ENCODE measurements around the gene TM9SF2. TPM values are rescaled to one million over a fixed set of nuclear protein-coding genes. Genes with fewer than 3 reads are reported as not detected.

TM9SF2 gene
- total RNA-seq, 1 donor from 2014 or later: 122 TPM

GRCh38 chr13:99464441-99464949, 36.8 kb upstream of the TM9SF2 start:
- no peaks in the 10 kb centered on the region for H3K9me3 Mint-ChIP-seq (ENCODE audit: unreplicated experiment)
- H3K27me3 Mint-ChIP-seq (ENCODE audit: unreplicated experiment): peaks cover 22% of the 10 kb centered on the region
- no peak for DNase-seq (ENCODE audit: extremely low spot score, unreplicated experiment)
- H3K36me3 Mint-ChIP-seq (ENCODE audit: unreplicated experiment): no peaks in the 10 kb centered on the region
- H3K4me3 Mint-ChIP-seq (ENCODE audit: unreplicated experiment): peak overlapping the region; percentile 5
- TF ChIP-seq CTCF (IDR thresholded peaks at IDR 0.05): no peak
- H3K4me1 Mint-ChIP-seq (ENCODE audit: unreplicated experiment): peaks cover 16% of the 10 kb centered on the region
- peak overlapping the region; percentile 55 for H3K27ac Mint-ChIP-seq (ENCODE audit: unreplicated experiment)

- peaks cover 16% of the 10 kb centered on the region for H3K4me1 Mint-ChIP-seq (ENCODE audit: unreplicated experiment)
- DNase-seq (ENCODE audit: extremely low spot score, unreplicated experiment): no peak
Measured at GRCh38 chr13:99465454-99465853, 35.8 kb upstream of the TM9SF2 start.

DNA sequence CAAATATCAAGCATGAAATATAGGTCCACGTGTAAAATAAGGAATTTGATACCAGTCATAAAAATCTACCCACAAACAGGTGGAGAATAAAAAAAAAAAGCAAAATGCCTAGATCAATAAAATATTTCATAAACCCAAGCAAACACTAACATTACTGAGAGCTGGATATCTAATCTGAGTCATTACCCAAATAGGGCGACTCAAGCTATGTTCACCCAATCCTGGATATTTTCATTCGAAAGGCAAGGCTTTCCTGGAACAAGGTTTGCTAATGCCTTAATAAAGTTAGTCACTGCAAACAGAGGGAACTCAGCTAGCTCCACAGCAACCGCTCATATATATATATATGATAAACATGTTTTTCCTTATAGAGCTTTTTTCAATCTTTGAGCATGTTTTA, 33.5 kb upstream of the TM9SF2 start:
- no peak overlapping the region for H3K4me3 Mint-ChIP-seq (ENCODE audit: unreplicated experiment)
- peaks cover 18% of the 10 kb centered on the region for H3K4me1 Mint-ChIP-seq (ENCODE audit: unreplicated experiment)
- H3K27me3 Mint-ChIP-seq (ENCODE audit: unreplicated experiment): peaks cover 14% of the 10 kb centered on the region
- H3K27ac Mint-ChIP-seq (ENCODE audit: unreplicated experiment): no peak overlapping the region
- no peaks in the 10 kb centered on the region for H3K9me3 Mint-ChIP-seq (ENCODE audit: unreplicated experiment)
- H3K36me3 Mint-ChIP-seq (ENCODE audit: unreplicated experiment): no peaks in the 10 kb centered on the region
- TF ChIP-seq CTCF (IDR thresholded peaks at IDR 0.05): no peak
- no peak for DNase-seq (ENCODE audit: extremely low spot score, unreplicated experiment)

More at GRCh38 chr13:99465454-99465853, 35.8 kb upstream of the TM9SF2 start:
- no peak for TF ChIP-seq CTCF (IDR thresholded peaks at IDR 0.05)
- no peaks in the 10 kb centered on the region for H3K36me3 Mint-ChIP-seq (ENCODE audit: unreplicated experiment)
- no peak overlapping the region for H3K4me3 Mint-ChIP-seq (ENCODE audit: unreplicated experiment)
- H3K27ac Mint-ChIP-seq (ENCODE audit: unreplicated experiment): no peak overlapping the region
- peaks cover 15% of the 10 kb centered on the region for H3K27me3 Mint-ChIP-seq (ENCODE audit: unreplicated experiment)
- no peaks in the 10 kb centered on the region for H3K9me3 Mint-ChIP-seq (ENCODE audit: unreplicated experiment)

DNA sequence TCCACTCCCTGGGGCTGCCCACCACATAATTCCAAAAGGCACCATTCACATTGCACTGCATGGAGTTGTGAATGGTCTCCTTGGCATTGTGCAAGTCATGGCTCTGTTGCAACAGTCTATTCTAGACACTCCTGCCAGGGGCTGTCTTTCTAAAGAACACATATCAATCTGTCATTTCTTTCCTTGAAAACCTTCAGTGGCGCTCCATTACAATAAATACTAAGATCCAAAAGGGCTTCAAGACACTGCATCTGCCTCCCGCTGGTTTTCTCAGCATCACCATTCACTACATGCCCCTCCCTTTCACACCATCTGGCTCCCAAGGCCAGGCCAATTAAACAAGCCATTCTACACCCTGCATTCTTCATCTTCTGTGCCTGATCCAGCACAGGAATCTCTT, 32.2 kb upstream of the TM9SF2 start:
- Mint-ChIP-seq H3K27me3 (ENCODE audit: unreplicated experiment) (peaks cover 14% of the 10 kb centered on the region), H3K4me1 (ENCODE audit: unreplicated experiment) (peaks cover 17% of the 10 kb centered on the region), H3K9me3 (ENCODE audit: unreplicated experiment) (no peaks in the 10 kb centered on the region), H3K27ac (ENCODE audit: unreplicated experiment) (no peak overlapping the region), H3K36me3 (ENCODE audit: unreplicated experiment) (no peaks in the 10 kb centered on the region), H3K4me3 (ENCODE audit: unreplicated experiment) (no peak overlapping the region)
- TF ChIP-seq CTCF (IDR thresholded peaks at IDR 0.05): no peak
- DNase-seq (ENCODE audit: extremely low spot score, unreplicated experiment): no peak

GRCh38 chr13:99470027-99470426, 31.2 kb upstream of the TM9SF2 start:
- peaks cover 7% of the 10 kb centered on the region for H3K4me1 Mint-ChIP-seq (ENCODE audit: unreplicated experiment)
- no peaks in the 10 kb centered on the region for H3K9me3 Mint-ChIP-seq (ENCODE audit: unreplicated experiment)
- DNase-seq (ENCODE audit: extremely low spot score, unreplicated experiment): no peak
- no peak overlapping the region for H3K27ac Mint-ChIP-seq (ENCODE audit: unreplicated experiment)
- peaks cover 14% of the 10 kb centered on the region for H3K27me3 Mint-ChIP-seq (ENCODE audit: unreplicated experiment)
- no peak overlapping the region for H3K4me3 Mint-ChIP-seq (ENCODE audit: unreplicated experiment)
- H3K36me3 Mint-ChIP-seq (ENCODE audit: unreplicated experiment): no peaks in the 10 kb centered on the region
- no peak for TF ChIP-seq CTCF (IDR thresholded peaks at IDR 0.05)

Measured in osteocyte (in vitro differentiated cells).